ENCODE measurements around the gene MTHFD1L.
A peak's percentile ranks its signal among the peaks of the same experiment; 100 is the strongest.

The MTHFD1L gene

DNA sequence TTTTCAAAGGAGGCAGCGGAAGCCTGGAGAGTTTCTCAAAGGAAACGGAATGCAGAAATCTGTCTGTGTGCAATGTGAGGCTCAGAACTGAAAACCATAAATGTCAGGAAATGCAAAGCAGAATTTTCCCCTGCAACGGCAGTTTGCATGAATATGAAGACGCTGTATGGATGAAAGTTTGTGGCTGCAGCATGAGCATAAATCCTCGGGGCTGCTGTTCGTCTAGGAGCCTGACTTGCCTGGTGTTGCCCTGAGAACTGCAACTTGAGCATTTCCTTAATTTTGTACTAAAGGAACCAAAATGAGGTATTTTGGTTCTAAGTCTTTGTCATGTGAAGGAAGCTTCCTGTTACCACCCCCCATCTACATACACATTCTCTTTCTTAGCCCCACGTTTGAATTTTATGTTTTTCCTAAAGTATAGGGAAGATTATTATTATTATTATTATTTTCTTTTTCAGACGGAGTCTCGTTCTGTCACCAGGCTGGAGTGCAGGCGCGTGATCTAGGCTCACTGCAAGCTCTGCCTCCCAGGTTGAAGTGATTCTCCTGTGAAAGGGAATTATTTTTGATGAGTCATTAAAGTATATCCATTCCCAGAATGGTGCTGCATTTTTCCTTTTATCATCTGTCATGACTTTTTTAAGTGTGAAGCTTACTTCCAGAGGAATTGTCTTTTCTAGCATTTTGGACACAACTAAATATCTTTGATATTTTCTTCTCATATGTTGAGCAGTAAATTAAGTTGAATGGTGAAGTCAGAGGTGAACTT, 33.1 kb downstream of the MTHFD1L start:
- peak; percentile 36 for DNase-seq (ENCODE audit: low read depth)

- no peak for DNase-seq (ENCODE audit: low read depth)
Measured at GRCh38 chr6:150899231-150899630, 33.7 kb downstream of the MTHFD1L start.

- DNase-seq (ENCODE audit: low read depth): no peak
Measured at GRCh38 chr6:150900049-150900448, 34.5 kb downstream of the MTHFD1L start.

GRCh38 chr6:150902142-150902776, 36.8 kb downstream of the MTHFD1L start:
- no peak for DNase-seq (ENCODE audit: low read depth)

- DNase-seq (ENCODE audit: low read depth): no peak
Measured at GRCh38 chr6:150905769-150906168, 40.3 kb downstream of the MTHFD1L start.

DNA sequence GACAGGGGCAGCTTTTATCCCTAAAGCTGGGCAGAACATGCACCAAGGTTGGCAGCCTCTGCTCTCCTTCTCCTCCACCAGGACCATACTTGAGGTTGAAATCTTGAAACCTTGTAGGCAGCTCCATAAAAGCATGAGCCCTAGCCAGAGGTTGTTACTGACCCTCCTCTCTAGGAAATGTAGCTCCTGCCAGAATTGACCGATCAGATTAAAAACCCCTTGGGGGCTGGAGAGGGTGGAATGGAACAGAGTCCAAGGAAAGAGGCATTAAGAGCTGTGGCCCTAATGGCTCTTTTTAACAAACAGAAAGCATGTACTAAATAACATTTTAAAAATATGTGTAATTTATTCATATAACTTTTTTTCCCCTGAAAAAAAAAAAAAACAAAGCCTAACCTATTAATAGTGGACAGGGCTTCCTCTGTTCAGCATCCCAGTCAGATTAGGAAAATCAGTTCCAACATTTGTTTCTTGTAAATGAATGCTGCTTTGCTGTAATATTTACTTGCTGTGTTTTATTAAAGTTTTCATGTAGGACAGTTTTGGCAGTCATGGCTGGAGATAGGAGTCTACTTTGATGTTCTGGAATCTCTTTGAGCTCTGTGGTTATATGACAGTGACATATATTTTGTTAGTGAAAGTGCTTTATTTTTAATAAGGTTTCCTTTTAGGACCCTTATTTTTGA, 41.3 kb downstream of the MTHFD1L start:
- no peak for DNase-seq (ENCODE audit: low read depth)

DNA sequence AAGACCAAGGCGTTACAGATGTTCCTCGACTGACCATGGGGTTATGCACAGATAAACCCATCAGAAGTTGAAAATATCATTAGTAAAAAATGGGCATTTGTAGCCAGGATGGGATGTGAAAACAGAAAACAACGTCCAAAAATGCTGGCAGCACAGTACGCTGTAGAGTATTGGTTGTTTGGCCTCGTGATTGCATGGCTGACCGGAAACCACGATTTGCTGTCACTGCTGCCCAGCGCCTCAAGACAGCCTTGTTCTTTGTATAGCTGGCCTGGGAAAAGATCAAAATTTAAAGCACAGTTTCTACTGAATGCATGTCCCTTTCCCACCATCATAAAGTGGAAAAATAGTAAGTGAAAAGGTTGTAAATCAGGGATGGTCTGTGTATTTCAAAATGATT, 41.9 kb downstream of the MTHFD1L start:
- DNase-seq (ENCODE audit: low read depth): no peak

GRCh38 chr6:150908901-150909300, 43.4 kb downstream of the MTHFD1L start:
- DNase-seq (ENCODE audit: low read depth): no peak

GRCh38 chr6:150910561-150910960, 45.1 kb downstream of the MTHFD1L start:
- no peak for DNase-seq (ENCODE audit: low read depth)

- no peak for DNase-seq (ENCODE audit: low read depth)
Measured at GRCh38 chr6:150914372-150914771, 48.9 kb downstream of the MTHFD1L start.

DNA sequence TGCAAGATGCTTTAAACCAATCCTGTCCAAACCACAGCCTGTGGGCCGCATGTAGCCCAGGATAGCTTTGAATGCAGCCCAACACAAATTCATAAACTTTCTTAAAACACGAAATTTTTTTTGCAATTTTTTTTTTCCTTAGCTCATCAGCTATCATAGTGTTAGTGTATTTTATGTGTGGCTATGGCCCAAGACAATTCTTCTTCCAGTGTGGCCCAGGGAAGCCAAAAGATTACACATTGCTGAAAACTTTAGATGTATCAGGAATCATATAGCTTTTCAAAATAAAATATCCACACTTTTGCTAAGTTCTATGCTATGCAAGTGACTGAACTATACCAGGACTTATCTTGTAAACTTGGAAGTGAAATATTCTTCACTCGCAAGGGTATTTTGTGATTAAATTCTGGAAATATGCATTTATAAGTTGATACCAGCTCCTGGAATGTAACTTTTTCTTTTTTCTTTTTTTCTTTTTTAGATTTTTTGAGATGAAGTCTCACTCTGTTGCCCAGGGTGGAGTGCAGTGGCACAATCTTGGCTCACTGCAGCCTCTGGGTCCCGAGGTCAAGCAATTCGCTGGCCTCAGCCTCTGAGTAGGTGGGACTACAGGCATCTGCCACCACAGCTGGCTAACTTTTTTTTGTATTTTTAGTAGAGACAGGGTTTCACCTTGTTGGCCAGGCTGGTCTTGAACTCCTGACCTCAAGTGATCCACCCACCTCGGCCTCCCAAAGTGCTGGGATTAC, 49.8 kb downstream of the MTHFD1L start:
- DNase-seq (ENCODE audit: low read depth): no peak

GRCh38 chr6:150915880-150916265, 50.4 kb downstream of the MTHFD1L start:
- DNase-seq (ENCODE audit: low read depth): no peak

GRCh38 chr6:150919938-150920337, 54.4 kb downstream of the MTHFD1L start:
- DNase-seq (ENCODE audit: low read depth): no peak

DNA sequence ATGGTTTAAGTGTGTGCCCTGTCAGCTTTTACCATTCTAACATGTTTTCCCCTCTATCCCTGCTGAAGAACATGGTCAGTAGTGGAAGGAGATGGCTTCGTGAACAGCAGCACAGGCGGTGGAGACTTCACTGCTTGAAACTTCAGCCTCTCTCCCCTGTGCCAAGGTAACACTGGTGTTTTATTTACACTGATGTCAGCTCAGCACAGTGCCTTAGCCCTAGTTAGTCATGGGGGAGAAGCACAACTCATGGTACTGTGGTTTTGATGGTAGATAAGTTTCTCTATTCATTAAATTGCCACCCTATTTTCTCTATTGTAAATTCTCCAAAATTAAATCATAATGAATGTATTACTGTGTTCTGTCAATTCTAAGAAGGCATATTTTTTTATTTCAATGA, 56.6 kb downstream of the MTHFD1L start:
- DNase-seq (ENCODE audit: low read depth): peak; percentile 24

- no peak for DNase-seq (ENCODE audit: low read depth)
Measured at GRCh38 chr6:150924808-150925589, 59.5 kb downstream of the MTHFD1L start.

DNA sequence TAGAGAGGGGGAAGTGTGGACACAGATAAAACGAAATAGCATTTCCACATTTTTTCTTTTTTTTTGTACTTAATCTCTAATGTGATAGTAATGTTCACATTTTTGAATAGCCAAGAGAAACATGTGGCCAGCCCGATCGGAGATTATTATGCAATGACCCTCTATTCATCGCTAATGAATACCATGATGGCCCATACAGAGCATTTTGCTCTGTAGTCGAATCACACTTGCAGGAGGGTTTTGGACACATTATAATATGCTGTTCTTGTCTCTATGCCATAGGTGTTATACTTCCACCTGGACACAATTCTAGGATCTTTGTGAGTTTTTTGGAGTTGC, 60.1 kb downstream of the MTHFD1L start:
- DNase-seq (ENCODE audit: low read depth): no peak

DNA sequence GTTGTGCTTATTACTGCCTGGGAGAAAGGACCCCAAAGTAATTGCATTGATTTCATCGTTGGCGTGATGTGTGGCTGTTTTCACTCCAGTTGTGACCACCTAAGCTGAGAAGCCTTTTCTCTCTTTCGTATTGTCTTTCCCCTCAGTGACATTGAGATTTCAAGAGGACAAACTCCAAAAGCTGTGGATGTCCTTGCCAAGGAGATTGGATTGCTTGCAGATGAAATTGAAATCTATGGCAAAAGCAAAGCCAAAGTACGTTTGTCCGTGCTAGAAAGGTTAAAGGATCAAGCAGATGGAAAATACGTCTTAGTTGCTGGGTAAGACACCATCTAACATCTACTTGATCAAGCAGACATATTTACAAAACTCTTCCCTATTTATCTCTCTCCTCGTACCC, 60.5 kb downstream of the MTHFD1L start:
- DNase-seq (ENCODE audit: low read depth): no peak

DNA sequence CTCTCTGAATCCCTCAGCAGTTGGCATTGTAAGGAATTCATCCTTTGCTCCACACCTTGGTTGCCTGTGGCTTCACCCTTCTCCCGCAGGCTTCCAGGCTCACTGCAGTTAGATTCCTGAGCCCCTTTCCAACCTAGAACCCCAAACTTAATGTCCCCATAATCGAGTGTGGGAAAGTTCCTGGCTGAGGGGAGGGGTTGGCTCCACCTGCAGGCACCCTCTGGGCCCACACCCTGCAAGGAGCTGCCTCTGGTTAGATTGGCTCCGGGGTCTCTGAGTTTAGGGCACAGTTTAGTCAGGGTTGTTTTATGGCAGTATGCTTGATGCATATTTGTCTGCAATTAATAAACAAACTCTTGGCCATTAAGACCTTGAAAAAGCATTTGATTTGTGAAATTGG, 63.4 kb downstream of the MTHFD1L start:
- peak; percentile 13 for DNase-seq (ENCODE audit: low read depth)

GRCh38 chr6:150929416-150929815, 63.9 kb downstream of the MTHFD1L start:
- DNase-seq (ENCODE audit: low read depth): no peak

DNA sequence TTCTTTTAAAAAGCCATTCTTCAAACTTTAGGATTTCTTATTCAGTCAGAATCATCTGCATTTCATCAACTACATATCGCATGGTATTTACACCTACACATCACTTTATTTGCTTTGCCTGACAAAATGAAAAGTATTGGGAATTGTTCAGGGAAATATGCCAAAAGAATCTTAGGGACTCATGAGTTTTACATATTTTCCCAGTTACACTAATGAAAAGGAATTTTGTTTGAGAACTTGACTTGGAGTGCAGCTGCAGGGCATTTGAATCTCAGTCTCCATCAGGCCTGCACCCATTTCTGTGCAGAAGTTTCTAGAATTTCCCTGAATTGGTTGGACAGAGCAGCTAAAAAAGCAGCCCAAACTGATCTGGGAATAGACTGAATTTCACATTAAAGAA, 65.3 kb downstream of the MTHFD1L start:
- DNase-seq (ENCODE audit: low read depth): peak; percentile 32

- no peak for DNase-seq (ENCODE audit: low read depth)
Measured at GRCh38 chr6:150931405-150931804, 65.9 kb downstream of the MTHFD1L start.

DNA sequence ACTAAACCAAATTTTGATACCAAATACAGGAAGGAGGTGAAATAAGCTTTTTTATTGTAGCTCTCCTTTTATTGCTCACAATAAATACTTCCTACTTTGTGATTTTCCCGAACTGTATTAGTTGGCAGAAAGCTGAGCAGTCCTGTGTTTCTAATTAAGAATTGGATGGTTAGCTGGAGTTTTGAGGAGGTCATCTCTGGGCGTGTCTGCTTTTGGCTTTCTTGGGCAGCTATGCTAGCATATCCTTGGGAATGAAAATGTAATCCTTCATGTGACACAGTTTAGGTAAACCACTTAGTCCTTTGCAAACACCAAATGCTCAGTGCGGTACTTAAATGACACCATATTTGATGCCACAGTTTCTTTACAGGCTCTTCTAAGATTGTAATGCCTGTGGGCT, 67.5 kb downstream of the MTHFD1L start:
- no peak for DNase-seq (ENCODE audit: low read depth)

Measured in ELR (cell line).